ENCODE data around the gene ELMO1.

Gene ELMO1

GRCh38 chr7:37390114-37390513 is 58.5 kb downstream of the ELMO1 start:
- TF ChIP-seq CTCF (IDR thresholded peaks at IDR 0.05; ENCODE audit: control extremely low read depth, extremely low read depth, low read depth, missing control alignments) = no peak
- ChIA-PET CTCF (no interaction called here), POLR2A (no interaction called here)
- no peak for DNase-seq (ENCODE audit: extremely low spot score)

DNA sequence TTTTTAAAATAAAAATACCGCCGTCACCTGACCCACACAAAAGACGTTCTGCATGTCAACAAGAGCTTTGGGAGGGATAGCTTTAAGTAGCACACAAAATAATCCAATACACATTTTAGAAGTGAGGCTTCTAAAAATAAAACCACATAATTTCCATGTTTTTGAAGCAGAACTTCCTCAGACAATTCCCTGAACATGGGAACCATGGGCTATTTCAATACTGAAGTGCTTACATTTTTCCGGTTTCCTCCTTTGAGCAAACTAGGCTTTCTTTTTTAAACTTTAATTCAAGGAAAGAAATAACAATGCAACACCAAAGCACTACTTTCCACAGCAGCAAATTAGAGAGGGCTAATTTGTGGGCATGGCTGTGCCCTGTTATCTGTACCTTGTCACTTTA is 59.9 kb downstream of the ELMO1 start:
- ChIA-PET CTCF (interaction anchor here (1.1 kb wide), 1 partner anchor 15 kb away, joined by 5 read pairs; no protein-coding TSS in a partner anchor), POLR2A (no interaction called here)
- no peak for DNase-seq (ENCODE audit: extremely low spot score)
- no peak for TF ChIP-seq CTCF (IDR thresholded peaks at IDR 0.05; ENCODE audit: control extremely low read depth, extremely low read depth, low read depth, missing control alignments)

DNA sequence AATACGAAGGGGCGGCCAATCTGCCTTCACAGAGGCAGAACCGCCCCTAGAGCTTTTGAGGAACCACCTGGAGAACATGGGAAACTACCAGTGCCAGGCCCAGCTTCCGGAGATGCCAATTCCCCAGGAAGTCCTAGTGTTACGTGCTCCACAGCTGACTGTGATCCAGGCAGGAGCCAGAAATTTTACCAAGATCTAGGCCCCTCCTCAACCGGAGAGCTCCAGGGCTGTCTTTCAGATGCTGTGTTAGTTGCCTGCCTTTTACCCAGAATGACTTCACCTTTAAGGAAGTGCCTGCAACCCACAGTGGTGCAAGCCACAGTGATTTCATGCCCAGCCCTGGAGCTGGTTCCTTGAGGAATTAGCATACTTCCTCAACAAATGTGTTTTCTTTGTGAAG is 62.9 kb downstream of the ELMO1 start:
- no peak for DNase-seq (ENCODE audit: extremely low spot score)
- POLR2A ChIA-PET = no interaction called here
- CTCF ChIA-PET = interaction anchor here (1.1 kb wide), 2 partner anchors 9 to 27 kb away, joined by 3 read pairs; no protein-coding TSS in a partner anchor
- no peak for TF ChIP-seq CTCF (IDR thresholded peaks at IDR 0.05; ENCODE audit: control extremely low read depth, extremely low read depth, low read depth, missing control alignments)

DNA sequence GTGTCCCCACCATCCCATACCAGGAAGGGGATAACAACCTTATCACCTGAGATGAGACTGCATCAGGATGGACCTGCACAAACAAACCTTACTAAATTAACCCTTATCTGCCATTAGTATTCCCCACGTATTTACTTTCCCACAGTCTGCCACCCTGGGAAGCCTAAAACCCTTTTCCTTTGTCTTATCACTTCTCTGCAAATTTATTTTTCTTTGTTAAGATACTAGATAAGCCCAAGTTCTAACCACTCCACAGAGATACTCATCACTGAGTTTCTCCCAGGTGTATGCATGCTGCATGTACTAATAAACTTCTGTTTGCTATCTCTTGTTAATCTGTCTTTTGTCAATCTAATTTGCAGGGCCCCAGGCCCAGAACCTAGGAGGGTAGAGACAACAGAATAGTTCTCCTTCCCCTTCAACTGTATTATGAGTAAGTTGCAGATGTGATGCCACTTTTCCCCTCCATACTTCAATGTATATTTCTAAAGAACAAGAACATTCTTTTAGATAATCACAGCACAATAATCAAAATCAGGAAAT is 66.0 kb downstream of the ELMO1 start:
- DNase-seq (ENCODE audit: extremely low spot score) = no peak
- ChIA-PET POLR2A (no interaction called here), CTCF (no interaction called here)
- no peak for TF ChIP-seq CTCF (IDR thresholded peaks at IDR 0.05; ENCODE audit: control extremely low read depth, extremely low read depth, low read depth, missing control alignments)

DNA sequence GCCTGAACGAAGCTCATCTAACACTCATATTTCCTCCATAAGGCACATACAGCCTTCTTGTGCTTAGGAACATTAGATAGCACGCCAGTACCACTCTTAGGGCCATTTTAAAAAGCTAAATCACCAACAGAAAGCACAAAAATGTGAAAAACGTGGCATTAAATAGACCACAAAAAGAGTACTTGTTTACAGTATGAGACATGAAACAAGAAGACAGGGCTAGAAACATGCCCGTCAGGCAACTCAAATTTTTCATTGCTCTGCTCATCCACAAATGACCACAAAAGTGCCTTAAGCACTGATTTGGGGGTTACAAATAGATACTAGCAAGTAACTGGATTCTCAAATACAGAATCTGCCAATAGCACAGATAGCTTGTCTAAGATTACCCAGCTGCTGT is 67.8 kb downstream of the ELMO1 start:
- ChIA-PET CTCF (interaction anchor here (1.3 kb wide), 1 partner anchor 13 kb away, joined by 3 read pairs; no protein-coding TSS in a partner anchor), POLR2A (no interaction called here)
- no peak for TF ChIP-seq CTCF (IDR thresholded peaks at IDR 0.05; ENCODE audit: control extremely low read depth, extremely low read depth, low read depth, missing control alignments)
- DNase-seq (ENCODE audit: extremely low spot score) = no peak

DNA sequence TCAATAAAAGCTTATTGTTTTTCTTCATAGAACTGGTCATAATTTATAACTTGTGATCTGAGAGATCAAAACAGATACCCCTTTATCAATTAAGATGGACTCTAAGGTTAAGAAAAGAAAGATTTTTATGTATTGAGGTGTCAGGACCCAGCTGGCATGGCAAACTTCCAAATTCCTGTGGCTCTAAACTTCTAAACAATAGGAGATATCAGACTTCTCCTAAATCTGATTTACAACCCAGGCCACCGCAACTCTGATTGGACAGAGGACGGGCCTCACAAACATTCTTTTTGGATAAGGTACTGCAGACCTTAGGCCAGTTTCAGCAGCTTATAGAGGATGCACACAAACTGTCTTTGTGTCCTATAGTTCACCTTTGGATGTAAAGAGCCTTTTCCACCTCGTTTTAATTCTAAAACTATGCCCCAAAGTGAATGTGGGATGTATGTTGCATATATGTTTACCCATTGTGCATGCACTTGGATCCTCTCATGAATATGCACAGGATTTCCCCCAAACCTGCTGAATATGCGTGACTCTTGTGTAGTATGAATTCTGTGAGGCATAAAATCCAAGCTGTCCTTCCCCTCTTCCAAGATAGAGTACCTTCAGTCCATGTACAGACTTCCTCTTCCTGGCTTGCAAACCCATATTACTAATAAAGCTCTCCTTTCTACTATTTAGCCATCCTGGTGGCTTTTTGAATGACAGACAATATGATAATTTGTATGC is 69.0 kb downstream of the ELMO1 start:
- DNase-seq (ENCODE audit: extremely low spot score) = no peak
- no peak for TF ChIP-seq CTCF (IDR thresholded peaks at IDR 0.05; ENCODE audit: control extremely low read depth, extremely low read depth, low read depth, missing control alignments)
- POLR2A ChIA-PET = no interaction called here
- CTCF ChIA-PET = interaction anchor here (0.9 to 1.3 kb wide), 2 partner anchors 94 to 709 kb away, joined by 3 read pairs; no protein-coding TSS in a partner anchor
